A549 (cell line): ENCODE results near the gene HFM1. TPM values are rescaled to one million over a fixed set of nuclear protein-coding genes. Genes with fewer than 3 reads are reported as not detected.
"Not testable (repeated sequence)": the region's sequence is repeated elsewhere in the genome, so short reads cannot be mapped to it uniquely, and the experiment has no call there.

Source experiments
- ATAC-seq, 2 experiments: fragments of 200-7000 bp in 1 of 2; fragments of >200 bp in 1 of 2; cut with Nextera tagmentation in 1 of 2; cut with Tn5 transposase in 1 of 2; 3 replicates each; pipeline versions ENCODE4 v1.8.0 to v1.9.1; 2018 to 2020; ENCODE audit warnings: mild to moderate bottlenecking in 1 of 2, moderate library complexity in 1 of 2
- CTCF ChIA-PET: fragments of 300-600 bp; sonication (Branson Sonifier 250); formaldehyde crosslinking; extraction: SDS; loops from one replicate; lab custom pipeline; 2021; ENCODE audit warnings: antibody characterized with exemption, inconsistent platforms; lab: Yijun Ruan, JAX
- POLR2A ChIA-PET: fragments of 350-600 bp; formaldehyde crosslinking; extraction: SDS; loops from one replicate; lab custom pipeline; 2021; ENCODE audit warnings: antibody characterized with exemption, inconsistent platforms; lab: Yijun Ruan, JAX
- DNase-seq, 2 experiments: peaks; one replicate each; pipeline versions ENCODE4 v3.0.0 to v3.0.0-alpha.2; 2011 to 2016; ENCODE audit warnings: low read depth in 1 of 2, low spot score in 1 of 2
- FAIRE-seq: peaks from 2 replicates; lab custom pipeline; 2011; peaks lifted over from hg19 to GRCh38; lab: Jason Lieb, UNC
- H3K27ac ChIP-seq, 2 experiments: fragments of >200 bp; sonication (Bioruptor Twin); formaldehyde crosslinking; 3 replicates each; pipeline ENCODE4 v1.5.1; 2016 to 2017
- H3K4me1 ChIP-seq: fragments of >200 bp; sonication (Bioruptor Twin); formaldehyde crosslinking; 3 replicates; pipeline ENCODE4 v1.6.1; 2016
- H3K4me2 ChIP-seq: fragments of >200 bp; sonication (Bioruptor Twin); formaldehyde crosslinking; 3 replicates; pipeline ENCODE4 v1.6.1; 2016
- H3K4me3 ChIP-seq: fragments of >200 bp; sonication (Bioruptor Twin); formaldehyde crosslinking; 3 replicates; pipeline ENCODE4 v1.5.1; 2016
- H3K9me3 ChIP-seq: fragments of >200 bp; sonication (Bioruptor Twin); formaldehyde crosslinking; 3 replicates; pipeline ENCODE4 v1.6.1; 2016
- CBX8 ChIP-seq: fragments of 200-600 bp; sonication (generic); IDR thresholded peaks from 2 replicates; pipeline ENCODE4 v1.6.1; 2016
- CEBPB ChIP-seq, 2 experiments: fragments of >200 bp in 1 of 2; sonication (Bioruptor Twin) in 1 of 2; formaldehyde crosslinking in 1 of 2; IDR thresholded peaks; 2 replicates each; pipeline ENCODE4 v1.6.1; 2012 to 2016
- CTCF ChIP-seq: fragments of >200 bp; sonication (Bioruptor Twin); formaldehyde crosslinking; IDR thresholded peaks from 3 replicates; pipeline ENCODE4 v1.5.1; 2016
- E2F6 ChIP-seq: IDR thresholded peaks from 2 replicates; pipeline ENCODE4 v1.6.1; 2012; ENCODE audit warnings: low read depth, borderline replicate concordance
- EHMT2 ChIP-seq: fragments of 200-600 bp; sonication (generic); IDR thresholded peaks from 2 replicates; pipeline ENCODE4 v1.6.1; 2016; ENCODE audit warnings: antibody characterized with exemption, low read depth, mild to moderate bottlenecking, moderate library complexity
- FOXS1 ChIP-seq: fragments of 250-450 bp; sonication (Bioruptor Pico); IDR thresholded peaks from 2 replicates; pipeline ENCODE4 v1.5.0; 2020; ENCODE audit warnings: mild to moderate bottlenecking, moderate library complexity
- GATA3 ChIP-seq: IDR thresholded peaks from 2 replicates; pipeline ENCODE4 v1.6.1; 2012; ENCODE audit warnings: borderline replicate concordance
- HDAC2 ChIP-seq: fragments of 200-600 bp; sonication (generic); IDR thresholded peaks from 2 replicates; pipeline ENCODE4 v1.6.1; 2016
- HEYL ChIP-seq: fragments of 250-450 bp; sonication (Bioruptor Pico); IDR thresholded peaks from 2 replicates; pipeline ENCODE4 v1.8.0; 2021; ENCODE audit warnings: mild to moderate bottlenecking, moderate library complexity
- HMGXB4 ChIP-seq: fragments of 250-450 bp; sonication (Bioruptor Pico); IDR thresholded peaks from 2 replicates; pipeline ENCODE4 v1.5.0; 2021; ENCODE audit warnings: mild to moderate bottlenecking, moderate library complexity, borderline replicate concordance
- MYC ChIP-seq: IDR thresholded peaks from 2 replicates; pipeline ENCODE4 v1.6.1; 2012; ENCODE audit warnings: mild to moderate bottlenecking, inconsistent platforms, low read length, improper control_type of control experiment, borderline replicate concordance
- NR3C1 ChIP-seq: fragments of >200 bp; sonication (Bioruptor Twin); formaldehyde crosslinking; IDR thresholded peaks from 3 replicates; pipeline ENCODE4 v1.6.1; 2017
- PBX3 ChIP-seq: IDR thresholded peaks from 2 replicates; pipeline ENCODE4 v1.6.1; 2012
- PHF8 ChIP-seq: fragments of 200-600 bp; sonication (generic); IDR thresholded peaks from 2 replicates; pipeline ENCODE4 v1.6.1; 2016; ENCODE audit warnings: low read depth, mild to moderate bottlenecking, antibody characterized with exemption, moderate library complexity, borderline replicate concordance
- POLR2AphosphoS2 ChIP-seq: conservative IDR thresholded peaks from 2 replicates; pipeline ENCODE4 v1.6.1; 2012; ENCODE audit warnings: low read length, improper control_type of control experiment, inconsistent platforms
- RAD21 ChIP-seq, 2 experiments: fragments of >200 bp in 1 of 2; sonication (Bioruptor Twin) in 1 of 2; formaldehyde crosslinking in 1 of 2; IDR thresholded peaks in 1 of 2; conservative IDR thresholded peaks in 1 of 2; 2 replicates in 1 of 2; 3 replicates in 1 of 2; pipeline ENCODE4 v1.6.1; 2012 to 2018; ENCODE audit warnings: inconsistent platforms in 1 of 2
- RCOR1 ChIP-seq: fragments of 150-350 bp; IDR thresholded peaks from 2 replicates; pipeline ENCODE4 v1.6.1; 2014; ENCODE audit warnings: antibody characterized with exemption, low read length, low read depth
- SMC3 ChIP-seq: fragments of >200 bp; sonication (Bioruptor Twin); formaldehyde crosslinking; IDR thresholded peaks from 3 replicates; pipeline ENCODE4 v1.6.1; 2018; ENCODE audit warnings: inconsistent platforms
- ZC3H11A ChIP-seq: fragments of 450-650 bp; IDR thresholded peaks from 2 replicates; pipeline ENCODE4 v1.6.1; 2014; ENCODE audit warnings: antibody characterized with exemption, mild to moderate bottlenecking
- ZFP36 ChIP-seq: fragments of 450-650 bp; IDR thresholded peaks from 2 replicates; pipeline ENCODE4 v1.6.1; 2014; ENCODE audit warnings: borderline replicate concordance; ENCODE audit not compliant: partially characterized antibody
- ZSCAN20 ChIP-seq: fragments of 250-450 bp; sonication (Bioruptor Pico); IDR thresholded peaks from 2 replicates; pipeline ENCODE4 v1.8.0; 2022; ENCODE audit warnings: mild to moderate bottlenecking, moderate library complexity
- WGBS: methylation state at CpG from one replicate; pipeline ENCODE4 v1.1.6; 2017; ENCODE audit errors: missing lambda C conversion rate; 5-methylcytosine and 5-hydroxymethylcytosine counted together
- polyA plus RNA-seq, 4 experiments: library from polyadenylated mRNA; depleted of rRNA in 3 of 4; stranded (reverse); fragments of >200 nt; fragmentation: RNase III in 1 of 4; extraction: RNeasy Plus Mini Kit Qiagen cat#74134 plus additional on column Dnase treatment in 1 of 4; gene quantifications; 2 replicates in 3 of 4; 3 replicates in 1 of 4; pipeline ENCODE4 v1.2.3, GENCODE V29; 2011 to 2017

Gene HFM1
- polyA plus RNA-seq, 2 of the 4 experiments (the other 2 are of a cell fraction) = 0.04 to 0.68 TPM

- CTCF ChIA-PET, POLR2A ChIA-PET, ATAC-seq, H3K4me3 ChIP-seq, H3K27ac ChIP-seq, H3K4me2 ChIP-seq, FAIRE-seq, H3K4me1 ChIP-seq, DNase-seq, H3K9me3 ChIP-seq: not testable (repeated sequence)
- 5% methylated on average over 3 of the region's 3 CpGs for WGBS
Measured at GRCh38 chr1:91372230-91372629, 32.4 kb downstream of the HFM1 start.

- Histone ChIP-seq H3K4me1 (no peaks in the 10 kb centered on the region), H3K4me2 (no peak overlapping the region), H3K27ac (no peak overlapping the region), H3K9me3 (no peaks in the 10 kb centered on the region; the same call in 2 of the 3 replicates), H3K4me3 (no peak overlapping the region)
- FAIRE-seq (no peak), DNase-seq (no peak), ATAC-seq (no peak)
- TF ChIP-seq FOXS1 (no peak), GATA3 (no peak), RAD21 (conservative IDR thresholded peaks at IDR 0.05 in 1 of 2, IDR thresholded peaks at IDR 0.05 in 1 of 2) (no peak), CEBPB (IDR thresholded peaks at IDR 0.05) (no peak), SMC3 (no peak), RCOR1 (no peak), HDAC2 (no peak), CBX8 (no peak), HEYL (CRISPR knock-in tag) (no peak), ZC3H11A (no peak), EHMT2 (no peak), PBX3 (no peak), CTCF (no peak), POLR2AphosphoS2 (no peak), NR3C1 (no peak), MYC (no peak)
- 42% methylated on average over 2 of the region's 2 CpGs for WGBS
- ChIA-PET POLR2A (no interaction called here), CTCF (interaction anchor here (1.7 kb wide), 1 partner anchor 67 kb away, joined by 4 read pairs; no protein-coding TSS in a partner anchor)
Measured at GRCh38 chr1:91349524-91349923, 55.1 kb downstream of the HFM1 start.

GRCh38 chr1:91346824-91347223 lies 57.8 kb downstream of the HFM1 start:
- H3K4me2 ChIP-seq = no peak overlapping the region
- POLR2A ChIA-PET = no interaction called here
- DNase-seq = no peak
- 46% methylated on average over 3 of the region's 3 CpGs for WGBS
- CTCF ChIA-PET = no interaction called here
- H3K4me3 ChIP-seq = no peak overlapping the region
- no peaks in the 10 kb centered on the region for H3K9me3 ChIP-seq
- no peak overlapping the region for H3K27ac ChIP-seq
- FAIRE-seq = no peak
- H3K4me1 ChIP-seq = no peaks in the 10 kb centered on the region
- ATAC-seq = no peak
- no peak for TF ChIP-seq ZFP36
- TF ChIP-seq PBX3 = no peak
- no peak for TF ChIP-seq SMC3
- no peak for TF ChIP-seq ZSCAN20 (CRISPR knock-in tag)
- TF ChIP-seq CBX8 = no peak
- TF ChIP-seq MYC = no peak
- TF ChIP-seq HMGXB4 (CRISPR knock-in tag) = no peak
- TF ChIP-seq PHF8 = no peak
- TF ChIP-seq E2F6 = no peak
- no peak for TF ChIP-seq NR3C1
